GM12872 (cell line): Measurements from ENCODE around the gene ASTL.

Experiments
- TF ChIP-seq, protein P1 (sequence below): IDR thresholded peaks from 3 replicates; pipeline ENCODE4 v1.5.1; 2011; ENCODE audit warnings: low read depth, mild to moderate bottlenecking, low read length, moderate library complexity; ENCODE audit not compliant: insufficient read depth

The ASTL gene

DNA sequence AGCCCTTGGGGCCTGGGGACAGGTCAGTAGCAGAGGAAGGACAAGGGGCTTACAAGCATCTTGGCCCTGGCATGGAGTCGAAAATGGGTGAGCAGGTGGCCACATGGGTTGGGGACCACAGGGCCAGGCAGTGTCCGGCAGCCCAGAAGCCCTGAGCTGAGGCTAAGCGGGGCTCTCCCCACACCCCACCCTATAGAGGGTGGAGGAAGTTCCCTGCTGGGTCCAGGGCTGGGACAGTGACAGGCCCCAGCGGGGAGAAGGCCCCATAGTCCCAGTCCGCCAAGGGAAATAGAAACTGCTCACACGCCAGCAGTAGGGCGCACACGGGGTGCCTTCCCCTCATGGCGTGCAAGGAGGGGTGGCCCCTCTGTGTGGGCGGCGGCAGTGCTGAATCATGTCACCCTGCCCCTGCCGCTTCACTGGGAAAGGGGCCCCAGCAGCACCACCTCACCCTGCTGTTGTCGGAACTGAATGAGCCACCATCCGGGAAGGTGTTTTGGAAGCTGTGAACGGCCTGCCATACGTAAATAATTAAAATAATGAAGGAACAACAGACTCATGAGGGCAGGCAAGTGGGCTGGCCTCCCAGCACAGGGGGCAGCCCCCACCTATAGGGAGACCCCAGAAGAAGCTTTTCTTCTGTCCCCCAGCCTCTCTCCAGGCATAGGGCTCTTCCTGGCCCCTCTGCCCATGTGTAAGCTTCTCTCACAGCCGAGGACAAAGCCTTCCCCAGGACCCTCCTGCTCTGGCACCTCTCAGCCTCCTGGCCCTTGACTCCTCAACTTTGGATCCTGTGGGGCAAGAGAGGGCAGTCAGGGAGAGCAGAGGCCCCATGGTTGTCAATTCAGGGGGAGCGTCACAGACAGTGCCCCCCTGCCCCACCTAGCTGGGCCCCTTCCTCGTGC is 19.6 kb upstream of the ASTL start:
- TF ChIP-seq, protein P1, sequence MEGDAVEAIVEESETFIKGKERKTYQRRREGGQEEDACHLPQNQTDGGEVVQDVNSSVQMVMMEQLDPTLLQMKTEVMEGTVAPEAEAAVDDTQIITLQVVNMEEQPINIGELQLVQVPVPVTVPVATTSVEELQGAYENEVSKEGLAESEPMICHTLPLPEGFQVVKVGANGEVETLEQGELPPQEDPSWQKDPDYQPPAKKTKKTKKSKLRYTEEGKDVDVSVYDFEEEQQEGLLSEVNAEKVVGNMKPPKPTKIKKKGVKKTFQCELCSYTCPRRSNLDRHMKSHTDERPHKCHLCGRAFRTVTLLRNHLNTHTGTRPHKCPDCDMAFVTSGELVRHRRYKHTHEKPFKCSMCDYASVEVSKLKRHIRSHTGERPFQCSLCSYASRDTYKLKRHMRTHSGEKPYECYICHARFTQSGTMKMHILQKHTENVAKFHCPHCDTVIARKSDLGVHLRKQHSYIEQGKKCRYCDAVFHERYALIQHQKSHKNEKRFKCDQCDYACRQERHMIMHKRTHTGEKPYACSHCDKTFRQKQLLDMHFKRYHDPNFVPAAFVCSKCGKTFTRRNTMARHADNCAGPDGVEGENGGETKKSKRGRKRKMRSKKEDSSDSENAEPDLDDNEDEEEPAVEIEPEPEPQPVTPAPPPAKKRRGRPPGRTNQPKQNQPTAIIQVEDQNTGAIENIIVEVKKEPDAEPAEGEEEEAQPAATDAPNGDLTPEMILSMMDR, result no peak

DNA sequence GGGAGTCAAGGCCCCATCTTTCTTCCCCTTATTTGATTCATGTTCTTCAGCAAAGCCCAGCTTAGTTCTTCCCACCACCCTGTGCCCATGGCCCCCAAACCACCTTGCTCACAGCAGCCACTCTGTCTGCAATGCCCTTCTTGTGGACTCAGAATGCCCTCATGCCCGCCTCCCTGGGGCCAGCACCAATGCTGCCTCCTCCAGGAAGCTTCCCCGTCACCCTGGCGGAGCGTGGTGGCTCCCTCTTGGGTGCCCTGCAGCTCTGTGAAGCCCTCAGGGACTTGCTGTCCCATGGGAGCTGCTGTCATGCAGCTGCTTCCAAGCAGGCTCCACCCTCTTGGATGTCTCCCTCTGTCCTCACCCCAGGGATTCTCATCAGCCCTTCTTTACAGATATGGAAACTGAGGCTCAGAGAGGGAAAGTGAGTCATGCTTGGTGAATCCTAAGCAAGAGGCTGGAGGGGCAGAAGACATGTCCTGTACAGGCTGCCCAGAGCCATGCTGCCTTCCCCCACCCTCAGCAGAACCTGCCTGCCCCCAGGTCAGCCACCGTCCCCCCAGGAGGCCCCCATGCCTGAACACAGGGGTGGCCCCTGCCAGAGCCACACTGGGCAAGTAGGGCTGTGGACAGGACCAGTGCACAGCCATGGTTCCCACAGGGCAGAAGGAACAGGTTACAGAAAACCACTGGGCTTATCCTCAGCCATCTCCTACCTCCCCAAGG is 18.8 kb upstream of the ASTL start:
- TF ChIP-seq, protein P1, result 0 out of 3 replicates have a peak, but pooled peaks have one; percentile 14

- TF ChIP-seq, protein P1, result no peak
Measured at GRCh38 chr2:96156011-96156820, 17.9 kb upstream of the ASTL start.

- TF ChIP-seq, protein P1, result no peak
Measured at GRCh38 chr2:96154506-96155380, 16.4 kb upstream of the ASTL start.

GRCh38 chr2:96153991-96154431 is 15.7 kb upstream of the ASTL start:
- TF ChIP-seq, protein P1, result peak; percentile 28; the same call in 1 of the 3 replicates

- TF ChIP-seq, protein P1, result no peak
Measured at GRCh38 chr2:96153291-96153713, 15.0 kb upstream of the ASTL start.
